ENCODE measurements around the gene SPAG9.

SPAG9 gene

GRCh38 chr17:50922721-50923405, 197.8 kb downstream of the SPAG9 start:
- DNase-seq (ENCODE audit: low read depth) = no peak
- no peak overlapping the region for H3K4me3 ChIP-seq (ENCODE audit: control insufficient read depth, low read depth, low read length)
- TF ChIP-seq CTCF (IDR thresholded peaks at IDR 0.05; ENCODE audit: control insufficient read depth, insufficient read depth, low read depth, low read length, missing control alignments) = no peak

GRCh38 chr17:50922107-50922506, 198.6 kb downstream of the SPAG9 start:
- TF ChIP-seq CTCF (IDR thresholded peaks at IDR 0.05; ENCODE audit: control insufficient read depth, insufficient read depth, low read depth, low read length, missing control alignments) = no peak
- DNase-seq (ENCODE audit: low read depth) = no peak
- H3K4me3 ChIP-seq (ENCODE audit: control insufficient read depth, low read depth, low read length) = no peak overlapping the region

- no peak for DNase-seq (ENCODE audit: low read depth)
- no peak for TF ChIP-seq CTCF (IDR thresholded peaks at IDR 0.05; ENCODE audit: control insufficient read depth, insufficient read depth, low read depth, low read length, missing control alignments)
- H3K4me3 ChIP-seq (ENCODE audit: control insufficient read depth, low read depth, low read length) = no peak overlapping the region
Measured at GRCh38 chr17:50920891-50921586, 199.6 kb downstream of the SPAG9 start.

- no peak overlapping the region for H3K4me3 ChIP-seq (ENCODE audit: control insufficient read depth, low read depth, low read length)
- DNase-seq (ENCODE audit: low read depth) = no peak
- TF ChIP-seq CTCF (IDR thresholded peaks at IDR 0.05; ENCODE audit: control insufficient read depth, insufficient read depth, low read depth, low read length, missing control alignments) = no peak
Measured at GRCh38 chr17:50920041-50920410, 200.6 kb downstream of the SPAG9 start.

GRCh38 chr17:50919321-50920040, 201.2 kb downstream of the SPAG9 start:
- DNase-seq (ENCODE audit: low read depth) = peak; percentile 48
- no peak for TF ChIP-seq CTCF (IDR thresholded peaks at IDR 0.05; ENCODE audit: control insufficient read depth, insufficient read depth, low read depth, low read length, missing control alignments)
- H3K4me3 ChIP-seq (ENCODE audit: control insufficient read depth, low read depth, low read length) = no peak overlapping the region

GRCh38 chr17:50918933-50919296, 201.8 kb downstream of the SPAG9 start:
- DNase-seq (ENCODE audit: low read depth) = no peak
- TF ChIP-seq CTCF (IDR thresholded peaks at IDR 0.05; ENCODE audit: control insufficient read depth, insufficient read depth, low read depth, low read length, missing control alignments) = no peak
- no peak overlapping the region for H3K4me3 ChIP-seq (ENCODE audit: control insufficient read depth, low read depth, low read length)
